ENCODE results near the gene TMEM209.

GRCh38 chr7:130153211-130153908 lies 51.8 kb downstream of the TMEM209 start:
- TF ChIP-seq REST (IDR thresholded peaks at IDR 0.05; ENCODE audit: insufficient replicate concordance, low read depth) = no peak
- no peak for TF ChIP-seq POLR2AphosphoS5 (IDR thresholded peaks at IDR 0.05; ENCODE audit: low read depth)
- TF ChIP-seq CTCF (IDR thresholded peaks at IDR 0.05; ENCODE audit: insufficient read depth, low read length) = no peak
- no peak for TF ChIP-seq SPI1 (IDR thresholded peaks at IDR 0.05; ENCODE audit: borderline replicate concordance, low read depth)
- TF ChIP-seq GABPA (IDR thresholded peaks at IDR 0.05; ENCODE audit: low read depth) = no peak

Data from HL-60 (cell line).